K562 (cell line): ENCODE measurements around the gene EIF2S3. TPM values are rescaled to one million over a fixed set of nuclear protein-coding genes. Genes with fewer than 3 reads are reported as not detected.

Source experiments
- ATF1 ChIP-seq, 2 experiments: fragments of 450-650 bp in 1 of 2; IDR thresholded peaks; 2 replicates each; pipeline ENCODE4 v1.6.1; 2016; ENCODE audit warnings: missing compliant biosample characterization in 1 of 2, missing genetic modification characterization in 1 of 2
- ETV5 ChIP-seq: sonication (generic); formaldehyde crosslinking; IDR thresholded peaks from 2 replicates; pipeline ENCODE4 v1.4.0; 2020; ENCODE audit warnings: low read depth, mild to moderate bottlenecking, missing genetic modification reagents
- GTF2F1 ChIP-seq: IDR thresholded peaks from 2 replicates; pipeline ENCODE4 v1.6.1; 2011; ENCODE audit warnings: low read depth, low read length, improper control_type of control experiment
- HDAC8 ChIP-seq: fragments of 450-650 bp; IDR thresholded peaks from 2 replicates; pipeline ENCODE4 v1.6.1; 2016; ENCODE audit warnings: mild to moderate bottlenecking, missing genetic modification characterization, moderate library complexity, missing compliant biosample characterization
- TGIF2 ChIP-seq: sonication (generic); formaldehyde crosslinking; IDR thresholded peaks from 2 replicates; pipeline ENCODE4 v1.8.1; 2022; ENCODE audit warnings: mild to moderate bottlenecking, missing genetic modification reagents, moderate library complexity
- U2AF2 ChIP-seq: fragments of 200-400 bp; formaldehyde crosslinking; optimal IDR thresholded peaks from 2 replicates; pipeline ENCODE3; 2017; ENCODE audit warnings: low read depth, mild to moderate bottlenecking, low read length
- ZBED1 ChIP-seq: IDR thresholded peaks from 2 replicates; pipeline ENCODE4 v1.6.1; 2014
- ZKSCAN1 ChIP-seq: fragments of 150-350 bp; IDR thresholded peaks from 2 replicates; pipeline ENCODE4 v1.6.1; 2016; ENCODE audit warnings: low read depth, low read length
- ZNF134 ChIP-seq: fragments of 250-450 bp; sonication (Bioruptor Pico); conservative IDR thresholded peaks from 2 replicates; pipeline ENCODE4 v1.4.0; 2020
- ZNF431 ChIP-seq: sonication (generic); formaldehyde crosslinking; IDR thresholded peaks from 2 replicates; pipeline ENCODE4 v1.8.0; 2022; ENCODE audit warnings: mild to moderate bottlenecking, missing genetic modification reagents
- ZNF444 ChIP-seq: fragments of 250-450 bp; sonication (Bioruptor Pico); IDR thresholded peaks from 2 replicates; pipeline ENCODE4 v1.4.0; 2020; ENCODE audit warnings: mild to moderate bottlenecking, moderate library complexity
- ZNF551 ChIP-seq: fragments of 250-450 bp; sonication (Bioruptor Pico); IDR thresholded peaks from 2 replicates; pipeline ENCODE4 v1.5.0; 2021; ENCODE audit warnings: mild to moderate bottlenecking, moderate library complexity
- ZNF696 ChIP-seq: fragments of 250-450 bp; sonication (Bioruptor Pico); conservative IDR thresholded peaks from 2 replicates; pipeline ENCODE4 v1.4.0; 2020; ENCODE audit warnings: mild to moderate bottlenecking, moderate library complexity
- ZNF75A ChIP-seq: fragments of 450-650 bp; formaldehyde crosslinking; IDR thresholded peaks from 2 replicates; pipeline ENCODE4 v1.4.0; 2020; ENCODE audit warnings: mild to moderate bottlenecking
- ZNF764 ChIP-seq: fragments of 250-450 bp; sonication (Bioruptor Pico); IDR thresholded peaks from 2 replicates; pipeline ENCODE4 v1.4.0; 2020; ENCODE audit warnings: low read depth, mild to moderate bottlenecking, moderate library complexity
- ZNF780A ChIP-seq: fragments of 250-450 bp; sonication (Bioruptor Pico); IDR thresholded peaks from 2 replicates; pipeline ENCODE4 v1.5.0; 2021; ENCODE audit warnings: mild to moderate bottlenecking
- polyA plus RNA-seq, 8 experiments: library from polyadenylated mRNA; depleted of rRNA in 4 of 8; stranded (reverse) in 5 of 8; unstranded in 3 of 8; fragments of >200 nt; fragmentation: Nextera tagmentation in 2 of 8; fragmentation: Illumina TruSeq in 1 of 8; extraction: Ambion mirVana in 2 of 8; extraction: Trizol in 1 of 8; gene quantifications; 2 replicates each; pipeline versions ENCODE4 v1.2.1 to v1.2.3, GENCODE V29; 2011 to 2014; ENCODE audit warnings: inconsistent platforms in 1 of 8, missing spikeins in 1 of 8
- total RNA-seq, 7 experiments: library from RNA; depleted of rRNA in 6 of 7; stranded (reverse); fragments of >200 nt in 6 of 7; fragmentation: Illumina TruSeq in 2 of 7; extraction: Trizol in 2 of 7; gene quantifications; 2 replicates each; pipeline versions ENCODE4 v1.2.1 to v1.2.3, GENCODE V29; 2011 to 2021; ENCODE audit warnings: low replicate concordance in 1 of 7
- TF ChIP-seq, protein P1 (sequence below): fragments of 450-650 bp; formaldehyde crosslinking; conservative IDR thresholded peaks from 2 replicates; pipeline ENCODE4 v1.4.0; 2022; ENCODE audit warnings: mild to moderate bottlenecking, missing genetic modification characterization
- TF ChIP-seq, protein P2 (sequence below): fragments of 250-450 bp; sonication (Bioruptor Pico); IDR thresholded peaks from 2 replicates; pipeline ENCODE4 v1.5.0; 2021
- TF ChIP-seq, protein P3 (sequence below): fragments of 150-350 bp; conservative IDR thresholded peaks from 2 replicates; pipeline ENCODE4 v1.6.1; 2014; ENCODE audit warnings: low read length
- TF ChIP-seq, protein P4 (sequence below): fragments of 450-650 bp; IDR thresholded peaks from 2 replicates; pipeline ENCODE4 v1.7.0; 2016; ENCODE audit warnings: borderline replicate concordance

The EIF2S3 gene
- total and polyA plus RNA-seq, 9 of the 15 experiments (the other 6 are each of a cell fraction or from before 2014, with no cell fraction given), result 148 to 439 (median 275) TPM

DNA sequence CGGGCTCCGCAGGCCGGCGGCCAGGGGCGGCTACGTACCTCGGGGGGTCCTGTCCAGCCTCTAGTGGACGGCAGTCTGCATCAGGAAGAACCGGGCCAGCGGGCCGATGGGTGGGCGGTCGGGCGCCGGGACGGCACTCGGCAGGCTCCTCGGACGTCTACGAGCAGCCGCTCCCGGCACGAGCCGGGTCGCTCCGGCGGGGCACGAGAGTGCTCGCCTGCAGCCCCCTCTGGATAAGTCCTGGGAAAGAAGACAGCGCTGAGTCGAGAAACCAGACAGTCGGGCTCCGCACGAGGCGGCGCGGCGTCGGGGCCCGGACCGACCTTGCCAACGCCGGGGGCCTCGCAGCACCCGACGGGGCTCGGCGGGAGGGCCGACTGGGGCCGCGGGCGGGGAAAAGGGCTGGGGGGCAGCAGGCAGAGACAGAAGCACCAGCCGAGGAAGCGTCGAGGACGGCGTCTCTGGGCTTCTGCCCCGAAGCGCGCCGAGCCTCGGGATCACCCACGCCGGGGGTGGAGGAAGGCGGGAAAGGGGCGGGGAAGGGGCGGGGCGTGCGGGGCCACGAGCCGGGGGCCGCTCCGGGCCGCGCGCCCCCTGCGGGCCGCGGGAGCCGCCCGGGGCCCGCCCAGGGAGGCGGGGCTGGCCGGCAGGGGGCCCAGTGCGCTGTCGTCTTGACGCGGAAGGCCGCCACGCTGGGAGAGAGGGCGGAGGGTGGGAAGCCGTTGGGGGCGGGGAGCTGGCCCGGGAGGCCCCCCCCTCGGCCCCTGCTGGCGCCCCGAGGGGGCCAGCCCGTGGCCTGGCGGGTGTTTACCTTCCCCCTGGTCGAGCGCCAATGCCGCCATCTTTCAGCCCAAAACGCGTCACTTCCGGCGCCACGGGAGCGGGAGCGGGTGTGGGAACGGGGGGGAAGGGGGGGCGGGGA, 29.7 kb upstream of the EIF2S3 start (continued):
- TF ChIP-seq ATF1 (CRISPR knock-in tag; IDR thresholded peaks at IDR 0.05), result 0 out of 2 replicates have a peak, but pooled peaks have one; percentile 17
- TF ChIP-seq ATF1 (tag; IDR thresholded peaks at IDR 0.05), result no peak
- TF ChIP-seq ZNF431 (CRISPR knock-in tag), result no peak
- TF ChIP-seq ZNF764 (CRISPR knock-in tag), result no peak
- no peak for TF ChIP-seq ZNF75A (CRISPR knock-in tag)
- TF ChIP-seq, protein P1, sequence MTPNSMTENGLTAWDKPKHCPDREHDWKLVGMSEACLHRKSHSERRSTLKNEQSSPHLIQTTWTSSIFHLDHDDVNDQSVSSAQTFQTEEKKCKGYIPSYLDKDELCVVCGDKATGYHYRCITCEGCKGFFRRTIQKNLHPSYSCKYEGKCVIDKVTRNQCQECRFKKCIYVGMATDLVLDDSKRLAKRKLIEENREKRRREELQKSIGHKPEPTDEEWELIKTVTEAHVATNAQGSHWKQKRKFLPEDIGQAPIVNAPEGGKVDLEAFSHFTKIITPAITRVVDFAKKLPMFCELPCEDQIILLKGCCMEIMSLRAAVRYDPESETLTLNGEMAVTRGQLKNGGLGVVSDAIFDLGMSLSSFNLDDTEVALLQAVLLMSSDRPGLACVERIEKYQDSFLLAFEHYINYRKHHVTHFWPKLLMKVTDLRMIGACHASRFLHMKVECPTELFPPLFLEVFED (CRISPR knock-in tag), result no peak
- no peak for TF ChIP-seq ZBED1
- TF ChIP-seq, protein P2, sequence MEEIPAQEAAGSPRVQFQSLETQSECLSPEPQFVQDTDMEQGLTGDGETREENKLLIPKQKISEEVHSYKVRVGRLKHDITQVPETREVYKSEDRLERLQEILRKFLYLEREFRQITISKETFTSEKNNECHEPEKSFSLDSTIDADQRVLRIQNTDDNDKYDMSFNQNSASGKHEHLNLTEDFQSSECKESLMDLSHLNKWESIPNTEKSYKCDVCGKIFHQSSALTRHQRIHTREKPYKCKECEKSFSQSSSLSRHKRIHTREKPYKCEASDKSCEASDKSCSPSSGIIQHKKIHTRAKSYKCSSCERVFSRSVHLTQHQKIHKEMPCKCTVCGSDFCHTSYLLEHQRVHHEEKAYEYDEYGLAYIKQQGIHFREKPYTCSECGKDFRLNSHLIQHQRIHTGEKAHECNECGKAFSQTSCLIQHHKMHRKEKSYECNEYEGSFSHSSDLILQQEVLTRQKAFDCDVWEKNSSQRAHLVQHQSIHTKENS (CRISPR knock-in tag), result no peak
- TF ChIP-seq ZNF551 (CRISPR knock-in tag), result no peak
- no peak for TF ChIP-seq ZNF444 (CRISPR knock-in tag)
- TF ChIP-seq ETV5 (CRISPR knock-in tag), result no peak
- TF ChIP-seq ZNF780A, result no peak
- no peak for TF ChIP-seq ZKSCAN1
- TF ChIP-seq, protein P3, sequence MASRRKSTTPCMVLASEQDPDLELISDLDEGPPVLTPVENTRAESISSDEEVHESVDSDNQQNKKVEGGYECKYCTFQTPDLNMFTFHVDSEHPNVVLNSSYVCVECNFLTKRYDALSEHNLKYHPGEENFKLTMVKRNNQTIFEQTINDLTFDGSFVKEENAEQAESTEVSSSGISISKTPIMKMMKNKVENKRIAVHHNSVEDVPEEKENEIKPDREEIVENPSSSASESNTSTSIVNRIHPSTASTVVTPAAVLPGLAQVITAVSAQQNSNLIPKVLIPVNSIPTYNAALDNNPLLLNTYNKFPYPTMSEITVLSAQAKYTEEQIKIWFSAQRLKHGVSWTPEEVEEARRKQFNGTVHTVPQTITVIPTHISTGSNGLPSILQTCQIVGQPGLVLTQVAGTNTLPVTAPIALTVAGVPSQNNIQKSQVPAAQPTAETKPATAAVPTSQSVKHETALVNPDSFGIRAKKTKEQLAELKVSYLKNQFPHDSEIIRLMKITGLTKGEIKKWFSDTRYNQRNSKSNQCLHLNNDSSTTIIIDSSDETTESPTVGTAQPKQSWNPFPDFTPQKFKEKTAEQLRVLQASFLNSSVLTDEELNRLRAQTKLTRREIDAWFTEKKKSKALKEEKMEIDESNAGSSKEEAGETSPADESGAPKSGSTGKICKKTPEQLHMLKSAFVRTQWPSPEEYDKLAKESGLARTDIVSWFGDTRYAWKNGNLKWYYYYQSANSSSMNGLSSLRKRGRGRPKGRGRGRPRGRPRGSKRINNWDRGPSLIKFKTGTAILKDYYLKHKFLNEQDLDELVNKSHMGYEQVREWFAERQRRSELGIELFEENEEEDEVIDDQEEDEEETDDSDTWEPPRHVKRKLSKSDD, result no peak
- TF ChIP-seq ZNF134 (CRISPR knock-in tag), result no peak
- TF ChIP-seq, protein P4, sequence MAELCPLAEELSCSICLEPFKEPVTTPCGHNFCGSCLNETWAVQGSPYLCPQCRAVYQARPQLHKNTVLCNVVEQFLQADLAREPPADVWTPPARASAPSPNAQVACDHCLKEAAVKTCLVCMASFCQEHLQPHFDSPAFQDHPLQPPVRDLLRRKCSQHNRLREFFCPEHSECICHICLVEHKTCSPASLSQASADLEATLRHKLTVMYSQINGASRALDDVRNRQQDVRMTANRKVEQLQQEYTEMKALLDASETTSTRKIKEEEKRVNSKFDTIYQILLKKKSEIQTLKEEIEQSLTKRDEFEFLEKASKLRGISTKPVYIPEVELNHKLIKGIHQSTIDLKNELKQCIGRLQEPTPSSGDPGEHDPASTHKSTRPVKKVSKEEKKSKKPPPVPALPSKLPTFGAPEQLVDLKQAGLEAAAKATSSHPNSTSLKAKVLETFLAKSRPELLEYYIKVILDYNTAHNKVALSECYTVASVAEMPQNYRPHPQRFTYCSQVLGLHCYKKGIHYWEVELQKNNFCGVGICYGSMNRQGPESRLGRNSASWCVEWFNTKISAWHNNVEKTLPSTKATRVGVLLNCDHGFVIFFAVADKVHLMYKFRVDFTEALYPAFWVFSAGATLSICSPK, result no peak
- TF ChIP-seq GTF2F1, result no peak
- no peak for TF ChIP-seq HDAC8 (tag)
- no peak for TF ChIP-seq U2AF2
- no peak for TF ChIP-seq ZNF696 (CRISPR knock-in tag)
- no peak; the same call in 1 of the 2 replicates for TF ChIP-seq TGIF2 (CRISPR knock-in tag)
